ENCODE results near the gene LUZP4. TPM values are rescaled to one million over a fixed set of nuclear protein-coding genes. Genes with fewer than 3 reads are reported as not detected.

LUZP4 gene
- not detected for total RNA-seq
- long read RNA-seq = 0 reads

GRCh38 chrX:115289465-115289864 is at the start of gene LUZP4:
LUZP4 (plus strand) TSS chrX:115289715; CDS start chrX:115289760, 45 bp downstream.
- DNase-seq (no peak), ATAC-seq (no peak)
- no peak for TF ChIP-seq CTCF (IDR thresholded peaks at IDR 0.05)
- H3K4me3 ChIP-seq = no peak within 1 kb of the TSS
- intact Hi-C loops (cut with DNase I) = no loop called here
- no peaks in the 10 kb centered on the region for H3K9me3 ChIP-seq
- H3K4me1 ChIP-seq = no peaks in the 10 kb centered on the region
- no peak within 1 kb of the TSS for H3K27ac ChIP-seq
- H3K27me3 ChIP-seq = no peaks in the 10 kb centered on the region
- H3K36me3 ChIP-seq = no peaks in the 10 kb centered on the region

GRCh38 chrX:115251458-115252233 is 37.9 kb upstream of the LUZP4 start:
- intact Hi-C loops (cut with DNase I) = no loop called here
- ATAC-seq (no peak), DNase-seq (no peak)
- TF ChIP-seq CTCF (IDR thresholded peaks at IDR 0.05) = no peak
- Histone ChIP-seq H3K4me1 (no peaks in the 10 kb centered on the region), H3K9me3 (no peaks in the 10 kb centered on the region), H3K27ac (no peak overlapping the region), H3K36me3 (no peaks in the 10 kb centered on the region), H3K4me3 (no peak overlapping the region), H3K27me3 (no peaks in the 10 kb centered on the region)

GRCh38 chrX:115255003-115255402 is 34.5 kb upstream of the LUZP4 start:
- no peak overlapping the region for H3K4me3 ChIP-seq
- no peaks in the 10 kb centered on the region for H3K36me3 ChIP-seq
- ATAC-seq = no peak
- H3K27ac ChIP-seq = no peak overlapping the region
- no peaks in the 10 kb centered on the region for H3K27me3 ChIP-seq
- no peak for TF ChIP-seq CTCF (IDR thresholded peaks at IDR 0.05)
- no peak for DNase-seq
- intact Hi-C loops (cut with DNase I) = no loop called here
- H3K4me1 ChIP-seq = no peaks in the 10 kb centered on the region
- H3K9me3 ChIP-seq = no peaks in the 10 kb centered on the region

- no peak for ATAC-seq
- TF ChIP-seq CTCF (IDR thresholded peaks at IDR 0.05) = no peak
- H3K9me3 ChIP-seq = no peaks in the 10 kb centered on the region
- H3K4me3 ChIP-seq = no peak overlapping the region
- H3K4me1 ChIP-seq = no peaks in the 10 kb centered on the region
- intact Hi-C loops (cut with DNase I) = no loop called here
- DNase-seq = no peak
- no peaks in the 10 kb centered on the region for H3K27me3 ChIP-seq
- no peaks in the 10 kb centered on the region for H3K36me3 ChIP-seq
- no peak overlapping the region for H3K27ac ChIP-seq
Observed at GRCh38 chrX:115257711-115258110, 31.8 kb upstream of the LUZP4 start.

- H3K4me1 ChIP-seq = no peaks in the 10 kb centered on the region
- intact Hi-C loops (cut with DNase I) = no loop called here
- ATAC-seq (no peak), DNase-seq (no peak)
- H3K36me3 ChIP-seq = no peaks in the 10 kb centered on the region
- H3K9me3 ChIP-seq = no peaks in the 10 kb centered on the region
- H3K27ac ChIP-seq = no peak overlapping the region
- no peak for TF ChIP-seq CTCF (IDR thresholded peaks at IDR 0.05)
- no peak overlapping the region for H3K4me3 ChIP-seq
- no peaks in the 10 kb centered on the region for H3K27me3 ChIP-seq
Observed at GRCh38 chrX:115259238-115259875, 30.2 kb upstream of the LUZP4 start.

All from upper lobe of right lung (tissue), 1 donor.